GM19193 (cell line): ENCODE measurements around the gene HSPB9.

Experiments
- POLR2A ChIP-seq: IDR thresholded peaks from 4 replicates; pipeline ENCODE4 v1.6.1; 2011; ENCODE audit not compliant: insufficient read depth, insufficient read length; ENCODE audit errors: extremely low read depth

HSPB9 gene

GRCh38 chr17:42146911-42147607 lies 24.5 kb downstream of the HSPB9 start:
- TF ChIP-seq POLR2A = no peak

DNA sequence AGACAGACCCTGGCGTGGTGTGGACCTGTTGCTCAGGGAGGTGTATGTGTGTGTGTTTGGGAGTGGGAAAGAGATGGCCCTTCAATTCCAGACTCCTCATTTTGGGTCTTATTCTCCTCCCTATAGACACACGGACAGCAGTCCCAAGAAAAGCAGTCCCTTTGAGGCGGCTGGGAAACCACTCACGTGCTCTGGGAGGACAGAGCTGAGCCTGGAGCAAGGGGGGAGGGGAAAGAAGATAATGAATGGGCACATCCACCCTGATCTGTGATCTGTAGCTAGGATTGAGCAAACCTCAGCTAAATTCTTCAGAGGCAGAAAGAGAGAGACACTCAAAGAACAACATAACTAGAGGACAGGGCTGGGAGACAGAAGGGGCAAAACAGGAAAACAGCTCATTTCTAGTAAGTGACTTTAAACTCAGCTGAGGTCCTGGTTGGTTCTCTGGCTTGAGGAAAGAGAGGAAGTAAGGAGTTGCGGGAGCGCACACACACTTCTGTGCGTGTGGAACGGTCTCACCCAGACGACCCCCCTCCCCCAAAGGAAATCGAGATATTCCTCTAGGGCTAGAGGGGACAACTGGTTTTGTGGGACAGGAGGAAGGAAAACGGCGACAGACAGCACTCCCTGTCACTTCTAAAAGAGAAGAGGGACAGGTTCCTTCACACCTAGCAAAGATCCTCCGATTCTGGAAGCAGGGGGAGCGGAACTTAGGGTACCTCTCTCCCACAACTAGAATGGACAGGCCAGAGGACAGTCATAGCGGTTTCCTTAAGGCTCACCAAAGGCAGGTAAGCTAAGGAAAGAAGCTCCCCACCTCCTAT lies 31.5 kb downstream of the HSPB9 start:
- no peak for TF ChIP-seq POLR2A

GRCh38 chr17:42155614-42156045 lies 33.0 kb downstream of the HSPB9 start:
- TF ChIP-seq POLR2A = no peak

- TF ChIP-seq POLR2A = no peak
Measured at GRCh38 chr17:42159796-42160530, 37.4 kb downstream of the HSPB9 start.

DNA sequence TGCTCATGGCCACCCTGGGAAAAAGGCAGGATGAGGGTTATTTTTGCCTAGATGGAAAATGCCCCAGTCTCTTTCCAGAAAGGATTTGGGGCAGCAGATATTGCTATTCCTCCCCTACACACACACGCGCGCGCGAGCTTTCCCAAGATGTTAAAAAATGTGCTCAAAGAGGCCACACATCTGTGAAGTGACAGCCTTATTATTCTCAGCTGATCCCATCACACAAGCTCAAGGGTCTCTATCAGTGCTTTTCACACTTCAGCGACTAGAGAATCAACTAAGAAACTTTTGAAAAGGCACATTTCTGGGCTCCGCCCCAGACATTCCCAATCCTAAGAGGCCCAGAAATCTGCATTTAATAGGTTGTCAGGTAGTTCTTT lies 37.9 kb downstream of the HSPB9 start:
- TF ChIP-seq POLR2A = no peak

GRCh38 chr17:42163113-42163512 lies 40.5 kb downstream of the HSPB9 start:
- TF ChIP-seq POLR2A = no peak

DNA sequence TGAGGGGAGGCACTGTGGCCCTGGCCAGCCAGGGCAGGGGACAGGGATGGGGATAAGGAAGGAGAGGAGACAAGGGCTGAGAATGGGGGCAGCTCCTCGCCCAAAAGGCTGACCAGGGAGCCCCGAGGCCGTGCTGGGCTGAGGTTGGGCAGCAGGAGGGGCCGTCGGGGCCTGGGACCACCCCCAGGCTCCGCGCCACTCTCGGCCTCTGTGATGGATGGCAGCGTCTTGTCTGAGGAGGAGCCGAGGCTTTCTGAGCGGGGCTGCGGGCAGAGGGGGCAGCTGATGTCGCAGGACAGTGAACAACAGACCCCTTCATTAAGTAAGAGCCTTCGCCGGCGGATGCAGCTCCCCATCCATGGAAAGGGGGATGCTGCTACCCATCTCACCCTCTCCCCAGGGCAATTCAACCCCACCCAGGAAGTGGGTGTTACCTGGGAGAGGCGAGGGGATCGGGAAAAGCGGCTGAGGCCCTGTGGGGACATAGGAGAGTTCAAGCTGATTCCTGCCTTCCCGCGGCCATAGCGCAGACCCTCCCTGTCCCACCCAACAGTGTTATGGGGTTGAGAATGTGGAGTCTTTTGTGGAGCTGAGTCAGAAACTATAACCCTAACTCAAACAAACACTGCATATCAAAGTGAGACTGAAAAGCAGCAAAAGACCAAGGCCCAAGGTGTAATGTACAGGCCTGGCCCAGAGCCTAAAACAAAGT lies 41.2 kb downstream of the HSPB9 start:
- TF ChIP-seq POLR2A = no peak

DNA sequence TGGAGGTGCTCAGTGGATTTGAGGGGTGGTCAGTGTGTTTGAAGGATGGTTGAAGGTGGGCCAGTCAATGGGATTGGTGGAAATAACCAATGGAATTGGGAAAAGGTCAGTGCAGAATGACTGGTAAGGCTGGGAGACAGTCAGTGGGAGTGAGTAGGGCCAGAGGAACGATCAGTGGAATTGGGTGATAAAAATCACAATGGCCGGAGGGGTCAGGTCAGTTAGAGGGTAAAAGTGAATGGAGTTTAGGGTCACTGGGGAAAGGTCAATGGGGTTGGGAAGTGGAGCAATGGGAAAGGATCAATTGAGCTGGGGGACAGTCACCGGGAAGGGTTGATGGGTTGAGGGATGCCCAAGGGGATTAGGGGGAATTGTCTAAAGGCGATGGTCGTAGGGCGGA lies 43.1 kb downstream of the HSPB9 start:
- no peak for TF ChIP-seq POLR2A

DNA sequence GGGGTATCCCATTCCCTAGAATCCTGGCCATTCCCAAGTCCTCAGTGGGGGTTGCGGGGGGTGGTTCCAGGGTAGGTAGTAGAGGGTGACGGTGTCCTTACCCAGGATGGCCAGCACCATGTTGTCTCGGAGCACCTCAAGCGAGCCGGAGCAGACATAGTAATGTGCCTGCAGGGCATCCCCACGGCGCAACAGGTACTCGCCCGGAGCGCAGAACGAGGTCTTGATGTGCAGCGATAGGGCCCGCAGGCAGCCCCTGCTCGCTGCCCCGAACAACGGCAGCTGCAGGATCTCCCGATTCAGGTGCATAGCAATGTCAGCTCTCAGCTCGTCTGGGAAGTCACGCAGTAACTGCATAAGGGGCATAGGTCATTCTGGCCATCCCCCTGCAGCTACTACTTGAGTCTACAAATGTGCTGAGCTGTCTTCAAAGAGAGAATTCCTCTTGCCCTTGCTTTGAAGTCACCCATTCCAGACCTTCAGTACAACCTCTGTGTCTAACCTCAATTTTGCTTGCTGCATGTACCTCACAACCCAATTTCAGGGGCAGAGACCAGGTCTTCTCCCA lies 43.7 kb downstream of the HSPB9 start:
- TF ChIP-seq POLR2A = no peak

GRCh38 chr17:42167807-42168206 lies 45.2 kb downstream of the HSPB9 start:
- no peak for TF ChIP-seq POLR2A

- TF ChIP-seq POLR2A = no peak
Measured at GRCh38 chr17:42169351-42169750, 46.7 kb downstream of the HSPB9 start.

DNA sequence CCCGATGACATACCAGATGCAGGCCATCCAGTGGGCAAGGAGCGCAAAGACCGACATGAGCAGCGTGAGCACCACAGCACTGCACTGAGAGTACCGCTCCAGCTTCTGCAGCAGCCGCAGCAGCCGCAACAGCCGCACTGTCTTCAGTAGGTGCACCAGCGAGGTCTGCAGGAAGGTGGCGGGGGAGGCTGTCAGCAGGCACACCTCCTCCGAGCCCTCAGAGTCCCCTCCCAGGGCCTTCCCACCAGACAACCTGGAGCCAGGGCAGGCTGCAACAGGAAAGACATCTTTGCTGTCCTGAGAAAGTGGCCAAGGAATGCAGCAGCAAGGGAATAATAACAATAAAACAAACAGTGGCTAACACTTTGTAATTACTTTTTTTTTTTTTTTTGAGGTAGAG lies 49.2 kb downstream of the HSPB9 start:
- no peak for TF ChIP-seq POLR2A
